ENCODE results near the gene NELL1.

Gene NELL1

DNA sequence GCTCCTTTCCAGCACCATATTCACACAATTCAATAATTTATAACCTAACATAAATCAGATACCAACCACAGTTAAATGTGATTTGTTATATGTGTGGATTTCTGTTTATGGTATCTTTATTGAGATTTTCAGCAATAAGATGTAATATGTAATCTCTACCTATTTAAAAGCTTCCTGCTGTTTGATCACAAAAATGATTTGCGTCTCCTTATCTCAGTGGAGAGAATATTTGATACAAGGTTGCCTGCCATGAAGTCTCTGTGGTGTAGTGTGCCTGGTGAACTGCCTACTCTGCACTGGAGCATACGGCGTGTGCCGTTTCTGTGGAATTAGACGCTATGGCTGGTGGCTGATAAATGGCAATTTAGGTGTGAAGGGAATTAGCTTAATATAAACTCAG lies 741.1 kb downstream of the NELL1 start:
- DNase-seq (ENCODE audit: low read depth in 1 of 2, low spot score in 1 of 2): no peak

DNA sequence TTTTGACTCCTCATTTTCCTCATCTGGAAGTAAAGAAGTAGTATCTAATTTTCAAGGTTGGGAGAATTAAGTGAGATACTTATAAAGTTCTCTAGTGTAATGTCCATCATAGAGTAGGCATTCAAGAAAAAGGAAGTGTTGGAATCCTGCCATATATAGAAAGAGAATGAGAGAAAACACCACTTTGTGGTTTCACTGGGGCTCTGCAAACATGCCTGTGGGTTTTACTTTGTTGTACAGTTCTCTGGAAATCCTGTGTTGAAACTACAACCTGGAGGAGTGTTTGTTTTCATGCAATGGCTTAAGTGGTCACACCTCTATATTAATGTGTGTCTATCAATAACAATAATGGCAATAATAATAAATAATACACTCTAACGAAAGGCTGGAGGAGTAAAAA lies 741.7 kb downstream of the NELL1 start:
- no peak for DNase-seq (ENCODE audit: low read depth in 1 of 2, low spot score in 1 of 2)

- no peak for DNase-seq (ENCODE audit: low read depth in 1 of 2, low spot score in 1 of 2)
Measured at GRCh38 chr11:21411597-21411996, 742.2 kb downstream of the NELL1 start.

GRCh38 chr11:21412652-21413383 lies 743.4 kb downstream of the NELL1 start:
- no peak for DNase-seq (ENCODE audit: low read depth in 1 of 2, low spot score in 1 of 2)

DNA sequence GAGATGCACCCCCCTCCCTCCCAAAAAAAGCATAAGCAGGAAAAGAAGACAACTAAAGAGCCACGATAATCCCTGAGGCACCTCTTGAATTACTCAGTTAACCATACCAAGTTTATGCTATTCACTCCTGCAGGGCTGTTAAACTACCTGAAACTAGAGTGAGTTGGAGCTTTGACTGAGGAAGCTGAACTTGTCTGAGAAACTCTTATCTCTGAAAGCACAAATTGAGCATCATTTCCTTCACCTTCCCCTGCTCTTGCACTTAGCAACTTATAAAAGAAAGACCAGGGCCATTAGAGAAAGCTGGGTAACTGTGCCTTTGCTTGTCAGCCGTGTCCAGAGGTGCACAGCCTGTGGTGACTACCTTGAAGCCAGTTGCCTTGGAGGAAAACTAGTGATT lies 745.6 kb downstream of the NELL1 start:
- no peak for DNase-seq (ENCODE audit: low read depth in 1 of 2, low spot score in 1 of 2)

GRCh38 chr11:21415606-21416005 lies 746.2 kb downstream of the NELL1 start:
- DNase-seq (ENCODE audit: low read depth in 1 of 2, low spot score in 1 of 2): no peak

GRCh38 chr11:21421711-21422329 lies 752.4 kb downstream of the NELL1 start:
- no peak for DNase-seq (ENCODE audit: low read depth in 1 of 2, low spot score in 1 of 2)

- no peak for DNase-seq (ENCODE audit: low read depth in 1 of 2, low spot score in 1 of 2)
Measured at GRCh38 chr11:21426931-21427330, 757.5 kb downstream of the NELL1 start.

DNA sequence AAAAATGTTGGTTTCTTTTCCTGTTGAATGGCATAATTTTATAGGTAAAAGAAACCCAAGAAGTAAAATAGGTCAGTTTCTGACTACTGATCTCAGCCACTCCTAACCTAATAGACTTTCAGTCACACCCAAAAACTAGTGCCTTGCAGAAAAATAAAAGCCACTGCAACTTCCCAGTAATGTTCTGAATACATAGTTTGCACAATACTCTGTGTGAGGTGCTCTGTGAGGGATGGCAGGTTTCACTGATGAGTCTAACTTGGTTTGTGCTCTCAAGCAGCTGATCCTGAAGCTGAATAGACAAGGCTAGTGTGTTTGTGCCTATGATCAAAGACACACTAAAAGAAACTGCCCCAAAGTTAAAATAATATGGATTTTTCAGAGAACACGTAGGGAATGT lies 758.3 kb downstream of the NELL1 start:
- DNase-seq (ENCODE audit: low read depth in 1 of 2, low spot score in 1 of 2): no peak

GRCh38 chr11:21428796-21429195 lies 759.4 kb downstream of the NELL1 start:
- DNase-seq (ENCODE audit: low read depth in 1 of 2, low spot score in 1 of 2): no peak

- no peak for DNase-seq (ENCODE audit: low read depth in 1 of 2, low spot score in 1 of 2)
Measured at GRCh38 chr11:21429401-21429800, 760.0 kb downstream of the NELL1 start.

- no peak for DNase-seq (ENCODE audit: low read depth in 1 of 2, low spot score in 1 of 2)
Measured at GRCh38 chr11:21430537-21430936, 761.2 kb downstream of the NELL1 start.

DNA sequence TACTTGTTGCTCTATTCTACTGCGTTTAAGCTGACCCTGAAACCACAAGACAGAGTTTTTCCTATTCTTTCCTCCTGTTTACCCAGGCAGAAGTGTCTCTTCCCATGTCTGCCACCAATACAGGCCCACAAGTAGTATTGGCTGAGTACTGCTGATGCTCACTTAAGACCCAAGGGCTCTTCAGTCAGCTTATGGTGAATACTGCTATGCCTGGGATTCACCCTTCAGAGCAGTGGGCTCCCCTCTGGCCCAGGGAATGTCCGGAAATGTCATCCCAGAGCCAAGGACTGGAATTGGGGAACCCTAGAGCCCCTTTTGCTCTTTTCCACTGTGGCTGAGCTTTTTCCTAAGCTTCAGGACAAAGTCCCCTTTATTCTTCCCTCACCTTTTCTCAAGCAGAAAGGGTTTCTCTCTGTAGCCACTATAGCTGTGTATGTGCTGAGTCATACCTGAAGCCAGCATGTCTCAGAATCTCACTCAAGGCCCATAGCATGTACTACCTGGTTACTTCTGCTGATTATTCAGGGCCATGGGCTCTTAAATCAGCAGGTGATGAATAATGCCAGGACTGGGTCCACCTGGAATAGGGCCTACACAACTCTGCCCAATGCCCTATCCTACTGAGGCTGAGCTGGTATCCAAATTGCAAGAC lies 777.7 kb downstream of the NELL1 start:
- no peak for DNase-seq (ENCODE audit: low read depth in 1 of 2, low spot score in 1 of 2)

DNA sequence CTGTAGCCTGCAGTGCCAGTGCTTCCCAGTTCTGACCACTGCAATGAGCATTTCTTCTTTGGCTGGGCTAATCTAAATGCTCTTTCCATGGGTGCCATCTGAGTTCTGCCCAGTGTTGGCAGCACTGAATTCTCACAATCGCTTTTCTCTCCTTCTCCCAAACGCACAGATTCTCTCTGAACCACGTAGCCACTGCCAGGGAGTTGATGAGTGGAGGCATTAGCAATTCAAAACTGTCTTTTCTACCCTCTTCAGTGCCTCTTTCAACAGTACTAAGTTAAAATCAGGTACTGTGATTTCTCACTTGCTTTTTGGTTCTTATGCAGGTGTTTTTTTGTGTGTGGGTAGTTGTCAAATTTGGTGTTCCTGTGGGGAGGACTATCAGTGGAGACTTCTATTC lies 778.5 kb downstream of the NELL1 start:
- DNase-seq (ENCODE audit: low read depth in 1 of 2, low spot score in 1 of 2): no peak

DNA sequence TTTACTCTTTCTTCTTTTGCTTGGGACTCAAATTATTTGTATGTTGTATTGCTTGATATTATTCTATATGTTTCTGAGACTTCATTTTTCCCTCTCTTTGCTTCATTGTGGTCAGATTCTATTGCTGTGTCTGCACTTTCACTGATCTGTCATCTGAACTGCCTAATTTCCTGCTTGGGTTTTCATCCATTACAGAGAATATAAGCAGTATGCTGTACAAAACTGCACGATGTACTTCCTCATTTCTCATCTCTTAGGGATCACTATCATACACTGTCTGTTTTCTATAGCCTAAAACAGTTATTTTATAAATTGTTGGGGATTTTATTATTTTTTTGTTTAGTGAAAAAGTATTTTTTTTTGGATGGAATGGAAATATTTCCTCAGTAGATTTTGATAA lies 786.8 kb downstream of the NELL1 start:
- no peak for DNase-seq (ENCODE audit: low read depth in 1 of 2, low spot score in 1 of 2)

GRCh38 chr11:21460082-21460481 lies 790.7 kb downstream of the NELL1 start:
- DNase-seq (ENCODE audit: low read depth in 1 of 2, low spot score in 1 of 2): no peak

- no peak for DNase-seq (ENCODE audit: low read depth in 1 of 2, low spot score in 1 of 2)
Measured at GRCh38 chr11:21461701-21462100, 792.3 kb downstream of the NELL1 start.

DNA sequence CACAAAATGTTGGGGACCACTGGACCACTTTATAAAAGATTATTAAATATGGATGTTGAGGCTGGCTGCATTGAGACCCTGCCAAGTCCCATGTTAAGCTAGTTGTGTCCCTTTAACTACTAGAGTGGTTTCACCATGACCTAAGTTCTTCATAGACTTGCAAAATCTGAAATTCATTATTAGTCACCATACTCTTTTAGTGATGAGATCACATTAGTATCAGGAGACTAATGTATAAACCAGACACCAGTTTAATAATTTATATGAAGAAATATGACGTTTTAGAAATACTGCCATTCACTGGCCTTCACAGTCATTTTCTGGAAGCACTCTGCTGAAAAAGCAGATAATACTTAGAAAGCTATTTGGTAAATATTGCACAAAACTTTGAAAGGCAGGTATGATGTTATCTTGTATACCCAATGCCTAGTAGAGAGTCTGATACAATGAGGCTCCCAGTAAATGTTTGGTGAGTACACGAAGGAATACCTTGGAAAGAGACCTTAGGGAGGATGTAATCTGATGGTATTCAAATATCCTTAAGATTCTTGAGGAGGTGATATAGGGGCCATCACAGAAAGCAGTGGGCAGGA lies 795.3 kb downstream of the NELL1 start:
- no peak for DNase-seq (ENCODE audit: low read depth in 1 of 2, low spot score in 1 of 2)

DNA sequence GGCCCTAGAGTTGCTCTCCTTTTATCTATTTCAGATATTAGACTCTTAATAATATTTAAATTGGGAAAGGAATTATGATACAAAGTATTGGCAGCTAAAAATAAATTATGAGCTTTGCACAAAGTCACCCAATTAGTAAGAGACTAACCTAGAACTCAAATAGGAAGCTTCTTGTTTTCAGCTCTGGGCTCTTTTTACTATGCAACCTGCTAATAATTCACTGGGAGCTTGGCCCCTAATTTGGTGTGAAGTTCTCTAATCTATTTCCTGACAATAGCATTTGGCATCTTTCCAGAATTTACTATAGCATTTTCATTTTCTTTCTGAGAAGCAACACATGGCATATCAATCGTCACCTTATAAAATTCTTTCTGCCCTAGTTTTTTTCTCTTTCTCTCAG lies 795.8 kb downstream of the NELL1 start:
- no peak for DNase-seq (ENCODE audit: low read depth in 1 of 2, low spot score in 1 of 2)

DNA sequence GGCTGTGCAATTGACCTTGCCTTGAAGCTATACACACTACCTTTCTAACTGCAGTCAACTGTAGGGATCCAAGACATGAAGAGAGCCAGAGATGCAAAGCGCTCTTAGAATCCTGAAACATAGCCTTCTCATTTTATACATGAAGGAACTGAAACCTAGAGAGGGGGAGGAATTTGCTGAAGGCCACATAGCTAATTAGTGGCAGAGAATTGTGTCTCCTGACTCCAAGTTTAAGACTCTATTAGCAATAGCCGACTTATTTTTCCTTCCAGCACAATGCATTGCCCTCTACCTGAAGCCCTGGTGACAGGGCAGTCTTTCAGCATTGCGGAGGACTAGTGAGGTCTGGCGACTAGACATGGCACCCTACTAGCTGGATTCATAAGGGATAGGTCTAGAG lies 796.5 kb downstream of the NELL1 start:
- no peak for DNase-seq (ENCODE audit: low read depth in 1 of 2, low spot score in 1 of 2)

DNA sequence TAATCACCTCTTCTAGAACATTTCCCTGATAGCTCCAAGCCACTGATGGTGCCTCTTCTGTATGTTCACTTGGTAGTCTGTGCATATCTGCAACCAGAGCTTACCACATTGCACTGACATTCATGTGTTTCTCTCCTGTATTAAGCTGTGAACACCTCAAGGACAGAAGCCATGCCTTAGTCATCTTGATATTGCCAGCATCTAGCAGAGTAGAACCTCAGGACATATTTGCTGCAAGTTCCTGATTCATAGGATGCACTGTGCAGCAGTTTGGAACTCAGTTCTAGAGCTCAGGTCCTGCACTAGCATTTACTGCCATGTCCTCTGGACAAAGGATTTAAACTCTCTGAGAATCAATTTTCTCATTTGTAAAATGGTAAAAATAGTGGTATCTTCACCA lies 801.1 kb downstream of the NELL1 start:
- no peak for DNase-seq (ENCODE audit: low read depth in 1 of 2, low spot score in 1 of 2)

DNA sequence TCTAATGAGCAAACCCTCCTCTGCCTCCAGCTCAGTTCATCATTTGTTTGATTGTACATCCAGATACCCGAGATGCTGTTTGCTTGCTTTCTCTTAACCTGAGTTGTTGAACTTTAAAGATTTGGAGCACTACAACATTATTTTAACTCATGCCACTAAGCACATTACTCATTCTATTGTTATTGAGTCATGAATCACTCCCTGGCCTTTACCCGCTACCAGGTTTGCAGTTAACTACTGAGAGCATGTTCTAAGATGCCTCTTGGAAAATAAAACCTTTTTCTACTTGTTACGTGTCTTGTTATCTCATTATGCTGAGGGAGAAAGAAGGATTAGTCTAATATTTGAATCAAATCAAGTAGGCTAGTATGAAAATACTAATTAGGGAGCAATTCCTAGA lies 802.9 kb downstream of the NELL1 start:
- DNase-seq (ENCODE audit: low read depth in 1 of 2, low spot score in 1 of 2): no peak

All from activated CD4-positive, alpha-beta T cell treated with anti-CD3 and anti-CD28 coated beads, Interleukin-2, amount 50 U/mL, for 24 hours (primary cell).